ENCODE data around the gene GOLGA8N.

The GOLGA8N gene

GRCh38 chr15:32652178-32652577 lies 58.9 kb downstream of the GOLGA8N start:
- DNase-seq, result no peak

GRCh38 chr15:32656091-32656490 lies 62.8 kb downstream of the GOLGA8N start:
- DNase-seq, result no peak

GRCh38 chr15:32656496-32656895 lies 63.2 kb downstream of the GOLGA8N start:
- DNase-seq, result no peak
